HG02973 (cell line): ENCODE measurements around the gene SMIM45.

Experiments used
- ATAC-seq: cut with Tn5 transposase; IDR thresholded peaks from one replicate; pipeline ENCODE4 v1.9.1; 2021; ENCODE audit warnings: moderate library complexity; ENCODE audit not compliant: unreplicated experiment

Gene SMIM45

GRCh38 chr22:41998361-41999261 is 46.7 kb downstream of the SMIM45 start, which contains the start of gene WBP2NL:
TSS of gene WBP2NL (plus strand) at chr22:41998788. CDS start at chr22:41998819, 31 bp downstream.
- ATAC-seq, result peak; percentile 87

- no peak for ATAC-seq
Measured at GRCh38 chr22:42000466-42000865, 48.5 kb downstream of the SMIM45 start.

- ATAC-seq, result no peak
Measured at GRCh38 chr22:42001121-42001520, 49.2 kb downstream of the SMIM45 start.

GRCh38 chr22:42001706-42002105 is 49.8 kb downstream of the SMIM45 start:
- no peak for ATAC-seq

DNA sequence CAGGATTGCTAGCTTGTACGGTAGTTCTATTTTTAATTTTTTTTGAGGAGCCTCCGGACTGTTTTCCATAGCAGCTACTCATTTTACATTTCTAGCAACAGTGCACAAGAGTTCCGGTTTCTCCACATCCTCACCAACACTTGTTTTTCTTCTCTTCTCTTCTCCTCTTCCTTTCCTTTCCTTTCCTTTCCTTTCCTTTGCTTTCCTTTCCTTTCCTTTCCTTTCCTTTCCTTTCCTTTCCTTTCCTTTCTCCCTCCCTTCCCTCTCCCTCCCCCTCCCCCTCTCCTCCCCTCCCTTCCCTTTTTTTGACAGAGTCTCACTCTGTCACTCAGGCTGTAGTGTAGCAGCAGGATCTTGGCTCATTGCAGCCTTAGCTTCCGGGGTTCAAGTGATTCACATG is 56.0 kb downstream of the SMIM45 start:
- ATAC-seq, result no peak
